Epithelial cell of proximal tubule (primary cell): Measurements from ENCODE around the gene MTUS2. TPM values are rescaled to one million over a fixed set of nuclear protein-coding genes. Genes with fewer than 3 reads are reported as not detected.
"Not testable (repeated sequence)": the region's sequence is repeated elsewhere in the genome, so short reads cannot be mapped to it uniquely, and the experiment has no call there.

Experiments
- DNase-seq: peaks from one replicate; pipeline ENCODE4 v3.0.0-alpha.2; 2011; ENCODE audit warnings: low read depth
- H3K4me3 ChIP-seq: 2 replicates; pipeline ENCODE4 v1.5.1; 2011; ENCODE audit warnings: low read depth, mild to moderate bottlenecking, low read length
- CTCF ChIP-seq: conservative IDR thresholded peaks from 2 replicates; pipeline ENCODE4 v1.5.1; 2012; ENCODE audit warnings: low read depth, mild to moderate bottlenecking, low read length
- total RNA-seq: library from RNA; depleted of rRNA; stranded (reverse); fragments of >200 nt; gene quantifications from 2 replicates; pipeline ENCODE4 v1.2.3, GENCODE V29; 2015

Gene MTUS2
- total RNA-seq, 1 donor from 2014 or later: not detected

- TF ChIP-seq CTCF: no peak
- H3K4me3 ChIP-seq: no peak overlapping the region
- no peak for DNase-seq
Observed at GRCh38 chr13:29323954-29324353, 503.8 kb downstream of the MTUS2 start.

GRCh38 chr13:29324601-29325000, 504.5 kb downstream of the MTUS2 start:
- no peak for TF ChIP-seq CTCF
- DNase-seq: no peak
- H3K4me3 ChIP-seq: no peak overlapping the region

GRCh38 chr13:29328501-29328900, 508.4 kb downstream of the MTUS2 start:
- H3K4me3 ChIP-seq: no peak overlapping the region
- DNase-seq: no peak
- TF ChIP-seq CTCF: no peak

- TF ChIP-seq CTCF: no peak
- H3K4me3 ChIP-seq: no peak overlapping the region
- no peak for DNase-seq
Observed at GRCh38 chr13:29336356-29336755, 516.2 kb downstream of the MTUS2 start.

- TF ChIP-seq CTCF: no peak
- no peak for DNase-seq
- no peak overlapping the region for H3K4me3 ChIP-seq
Observed at GRCh38 chr13:29339386-29340272, 519.5 kb downstream of the MTUS2 start.

GRCh38 chr13:29345860-29346582, 525.9 kb downstream of the MTUS2 start:
- not testable (repeated sequence) for DNase-seq, H3K4me3 ChIP-seq

GRCh38 chr13:29355029-29355428, 534.9 kb downstream of the MTUS2 start:
- DNase-seq: no peak
- H3K4me3 ChIP-seq: no peak overlapping the region
- TF ChIP-seq CTCF: no peak
